VCaP (cell line): ENCODE data around the gene NEMF.

Experiments
- H3K27ac ChIP-seq: fragments of 450-650 bp; 2 replicates; pipeline ENCODE4 v1.5.1; 2017
- CTCF ChIP-seq: fragments of 450-650 bp; conservative IDR thresholded peaks from 2 replicates; pipeline ENCODE4 v1.5.1; 2017; ENCODE audit warnings: mild to moderate bottlenecking, moderate library complexity

NEMF gene

GRCh38 chr14:49868720-49869114 is 16.1 kb upstream of the NEMF start:
- no peak for TF ChIP-seq CTCF
- H3K27ac ChIP-seq = peak overlapping the region; percentile 83

- no peak for TF ChIP-seq CTCF
Measured at GRCh38 chr14:49867831-49868719, 15.5 kb upstream of the NEMF start.

GRCh38 chr14:49865431-49865859 is 12.9 kb upstream of the NEMF start:
- peak overlapping the region; percentile 26; the same call in 1 of the 2 replicates for H3K27ac ChIP-seq
- TF ChIP-seq CTCF = peak; percentile 96

More at GRCh38 chr14:49867831-49868719, 15.5 kb upstream of the NEMF start:
- peak overlapping the region; percentile 83 for H3K27ac ChIP-seq

DNA sequence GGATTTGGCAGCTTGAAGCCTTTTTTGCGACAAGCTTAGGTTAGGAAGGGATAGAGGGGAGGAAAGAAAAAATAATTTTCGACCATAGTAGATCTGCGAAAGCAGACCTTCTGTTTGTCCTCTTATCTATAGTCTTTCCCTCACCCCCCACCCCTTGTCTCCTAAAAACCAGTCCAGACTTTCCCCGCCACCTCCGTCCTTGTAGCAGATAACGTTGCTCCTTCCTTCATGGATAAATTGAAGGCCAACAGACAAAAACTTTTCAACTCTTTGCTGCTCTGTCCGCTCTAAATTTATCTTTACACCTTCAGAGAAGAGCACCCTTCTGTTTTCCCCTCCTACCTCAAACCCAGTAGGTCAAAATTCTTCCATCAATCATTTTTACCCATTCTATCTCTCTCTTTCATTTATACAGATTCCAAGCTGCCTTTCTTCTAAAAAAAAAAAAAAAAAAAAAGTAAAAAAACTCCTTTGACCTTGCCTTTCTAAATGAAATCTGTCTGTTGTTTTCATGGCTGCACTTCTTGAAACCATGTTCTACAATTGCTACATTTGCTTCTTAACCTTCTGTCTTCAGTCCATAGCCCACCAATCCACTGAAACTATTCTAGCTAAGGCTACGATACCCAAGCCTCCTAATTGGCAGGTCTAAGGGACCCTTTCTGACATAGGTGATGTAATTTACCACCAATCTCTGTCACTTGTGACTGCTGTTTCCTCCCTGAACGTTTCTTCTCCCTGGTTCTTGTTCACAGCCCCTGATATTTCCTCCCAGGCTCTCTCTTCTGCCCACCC is 11.1 kb upstream of the NEMF start:
- no peak for TF ChIP-seq CTCF
- H3K27ac ChIP-seq = peak overlapping the region; percentile 88

GRCh38 chr14:49862089-49862673 is 9.6 kb upstream of the NEMF start:
- H3K27ac ChIP-seq = peak overlapping the region; percentile 88
- TF ChIP-seq CTCF = peak; percentile 100

GRCh38 chr14:49861699-49862088 is 9.1 kb upstream of the NEMF start:
- peak overlapping the region; percentile 88 for H3K27ac ChIP-seq
- 0 out of 2 replicates have a peak, but pooled peaks have one; percentile 70 for TF ChIP-seq CTCF
